ENCODE results near the gene TBCEL.

Gene TBCEL

DNA sequence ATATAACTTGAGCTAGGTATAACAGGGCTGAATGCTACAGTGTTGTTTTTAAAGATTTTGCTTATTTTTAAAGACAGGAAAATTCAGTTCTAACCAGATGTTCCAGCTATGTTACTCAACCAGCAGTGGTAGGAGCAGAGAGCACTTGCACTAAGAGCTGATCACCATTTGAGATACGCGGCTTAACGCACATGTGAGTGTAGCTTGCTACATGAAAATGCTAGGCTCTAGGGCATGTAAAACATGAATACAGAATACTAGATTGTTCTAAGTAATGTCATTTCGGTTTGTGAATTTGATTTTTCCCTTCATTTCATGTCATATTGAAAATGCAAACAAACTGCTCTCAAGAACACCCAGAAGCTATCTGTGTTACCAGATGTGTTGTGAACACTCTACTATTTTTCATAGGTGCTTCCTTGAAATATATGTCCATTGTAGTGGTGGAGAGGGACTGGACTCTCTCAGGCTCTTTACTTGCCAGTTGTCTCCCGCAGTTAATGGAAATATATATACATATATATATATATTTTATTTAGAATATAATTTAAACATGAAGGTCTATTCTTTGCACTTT, 66.3 kb downstream of the TBCEL start:
- Histone ChIP-seq H3K4me1 (ENCODE audit: insufficient read depth, low read length) (no peaks in the 10 kb centered on the region), H3K27me3 (ENCODE audit: insufficient read depth, low read length) (no peaks in the 10 kb centered on the region), H3K27ac (ENCODE audit: low read depth, low read length) (no peak overlapping the region), H3K4me3 (ENCODE audit: low read length) (no peak overlapping the region), H3K36me3 (ENCODE audit: insufficient read depth, low read length) (peaks cover 39% of the 10 kb centered on the region), H3K9ac (ENCODE audit: low read depth, low read length) (no peak overlapping the region), H3K9me3 (ENCODE audit: insufficient read depth, low read depth, low read length) (no peaks in the 10 kb centered on the region)
- WGBS: 96% methylated on average over 3 of the region's 5 CpGs

GRCh38 chr11:121091492-121092152, 67.7 kb downstream of the TBCEL start:
- WGBS: 87% methylated on average over 3 of the region's 3 CpGs
- Histone ChIP-seq H3K9ac (ENCODE audit: low read depth, low read length) (no peak overlapping the region), H3K27ac (ENCODE audit: low read depth, low read length) (no peak overlapping the region), H3K9me3 (ENCODE audit: insufficient read depth, low read depth, low read length) (no peaks in the 10 kb centered on the region), H3K36me3 (ENCODE audit: insufficient read depth, low read length) (peaks cover 25% of the 10 kb centered on the region), H3K4me3 (ENCODE audit: low read length) (no peak overlapping the region), H3K4me1 (ENCODE audit: insufficient read depth, low read length) (no peaks in the 10 kb centered on the region), H3K27me3 (ENCODE audit: insufficient read depth, low read length) (no peaks in the 10 kb centered on the region)

DNA sequence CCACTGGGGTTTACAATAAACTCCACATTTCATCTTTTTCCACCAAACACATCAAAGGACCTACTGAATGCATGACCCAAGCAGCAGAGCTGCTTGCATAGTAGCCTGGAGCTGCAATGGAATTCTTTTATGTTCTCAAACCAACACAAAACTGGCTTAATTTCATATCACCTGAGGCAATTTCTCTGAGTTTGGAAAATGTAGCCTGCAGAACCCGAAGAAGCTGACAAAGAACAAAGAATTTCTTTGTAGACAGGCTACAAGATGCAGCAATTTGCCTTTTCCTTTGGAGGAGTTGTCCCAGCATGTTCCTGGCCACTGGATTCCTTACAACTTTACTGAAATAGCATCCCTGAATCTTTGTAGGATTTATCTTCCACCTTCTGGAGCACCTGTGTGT, 71.7 kb downstream of the TBCEL start:
- no peaks in the 10 kb centered on the region for H3K36me3 ChIP-seq (ENCODE audit: insufficient read depth, low read length)
- no peak overlapping the region for H3K4me3 ChIP-seq (ENCODE audit: low read length)
- H3K9me3 ChIP-seq (ENCODE audit: insufficient read depth, low read depth, low read length): no peaks in the 10 kb centered on the region
- H3K9ac ChIP-seq (ENCODE audit: low read depth, low read length): no peak overlapping the region
- H3K4me1 ChIP-seq (ENCODE audit: insufficient read depth, low read length): peaks cover 8% of the 10 kb centered on the region
- no peaks in the 10 kb centered on the region for H3K27me3 ChIP-seq (ENCODE audit: insufficient read depth, low read length)
- no peak overlapping the region for H3K27ac ChIP-seq (ENCODE audit: low read depth, low read length)
- 93% methylated on average over 1 of the region's 1 CpG for WGBS

GRCh38 chr11:121099364-121099763, 75.5 kb downstream of the TBCEL start:
- Histone ChIP-seq H3K27ac (ENCODE audit: low read depth, low read length) (no peak overlapping the region), H3K27me3 (ENCODE audit: insufficient read depth, low read length) (no peaks in the 10 kb centered on the region), H3K9me3 (ENCODE audit: insufficient read depth, low read depth, low read length) (no peaks in the 10 kb centered on the region), H3K4me1 (ENCODE audit: insufficient read depth, low read length) (peaks cover 29% of the 10 kb centered on the region), H3K36me3 (ENCODE audit: insufficient read depth, low read length) (no peaks in the 10 kb centered on the region), H3K4me3 (ENCODE audit: low read length) (no peak overlapping the region), H3K9ac (ENCODE audit: low read depth, low read length) (no peak overlapping the region)
- WGBS: 88% methylated on average over 4 of the region's 4 CpGs

- H3K9ac ChIP-seq (ENCODE audit: low read depth, low read length): no peak overlapping the region
- 91% methylated on average over 3 of the region's 4 CpGs for WGBS
- no peaks in the 10 kb centered on the region for H3K36me3 ChIP-seq (ENCODE audit: insufficient read depth, low read length)
- no peaks in the 10 kb centered on the region for H3K27me3 ChIP-seq (ENCODE audit: insufficient read depth, low read length)
- no peaks in the 10 kb centered on the region for H3K9me3 ChIP-seq (ENCODE audit: insufficient read depth, low read depth, low read length)
- no peak overlapping the region for H3K4me3 ChIP-seq (ENCODE audit: low read length)
- peaks cover 29% of the 10 kb centered on the region for H3K4me1 ChIP-seq (ENCODE audit: insufficient read depth, low read length)
- no peak overlapping the region for H3K27ac ChIP-seq (ENCODE audit: low read depth, low read length)
Measured at GRCh38 chr11:121099885-121100284, 76.0 kb downstream of the TBCEL start.

DNA sequence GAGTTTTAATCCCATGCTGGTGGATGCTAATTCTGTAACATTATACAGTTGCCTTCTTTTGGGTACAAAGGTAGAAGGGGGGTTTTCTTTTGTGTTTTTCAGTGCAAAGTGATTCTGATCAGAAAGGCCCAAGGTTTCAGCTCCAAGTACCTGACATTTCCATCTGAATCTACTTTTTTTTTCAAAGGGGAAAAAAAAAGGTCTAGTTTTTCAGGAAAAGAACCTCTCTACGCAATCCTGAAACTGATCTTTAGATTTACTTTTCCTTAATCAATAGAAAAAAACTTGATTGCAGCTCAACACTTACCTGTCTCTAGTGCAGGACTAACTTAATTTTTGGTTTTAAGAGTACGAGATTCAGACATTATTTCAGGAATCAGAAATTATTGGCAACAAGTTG, 77.0 kb downstream of the TBCEL start, which contains the start of gene TECTA:
Gene TECTA, plus strand, starts transcription at position 301 of the 400 bp plus-strand sequence. CDS start 1,423 bp downstream, outside the sequence.
- Histone ChIP-seq H3K27me3 (ENCODE audit: insufficient read depth, low read length) (no peaks in the 10 kb centered on the region), H3K4me1 (ENCODE audit: insufficient read depth, low read length) (peaks cover 29% of the 10 kb centered on the region), H3K27ac (ENCODE audit: low read depth, low read length) (no peak within 1 kb of the TSS), H3K9ac (ENCODE audit: low read depth, low read length) (no peak within 1 kb of the TSS), H3K36me3 (ENCODE audit: insufficient read depth, low read length) (no peaks in the 10 kb centered on the region), H3K9me3 (ENCODE audit: insufficient read depth, low read depth, low read length) (no peaks in the 10 kb centered on the region), H3K4me3 (ENCODE audit: low read length) (no peak within 1 kb of the TSS)
- 91% methylated on average over 1 of the region's 2 CpGs for WGBS

GRCh38 chr11:121104312-121104762, 80.4 kb downstream of the TBCEL start:
- H3K27me3 ChIP-seq (ENCODE audit: insufficient read depth, low read length): no peaks in the 10 kb centered on the region
- WGBS: 88% methylated on average over 9 of the region's 9 CpGs

DNA sequence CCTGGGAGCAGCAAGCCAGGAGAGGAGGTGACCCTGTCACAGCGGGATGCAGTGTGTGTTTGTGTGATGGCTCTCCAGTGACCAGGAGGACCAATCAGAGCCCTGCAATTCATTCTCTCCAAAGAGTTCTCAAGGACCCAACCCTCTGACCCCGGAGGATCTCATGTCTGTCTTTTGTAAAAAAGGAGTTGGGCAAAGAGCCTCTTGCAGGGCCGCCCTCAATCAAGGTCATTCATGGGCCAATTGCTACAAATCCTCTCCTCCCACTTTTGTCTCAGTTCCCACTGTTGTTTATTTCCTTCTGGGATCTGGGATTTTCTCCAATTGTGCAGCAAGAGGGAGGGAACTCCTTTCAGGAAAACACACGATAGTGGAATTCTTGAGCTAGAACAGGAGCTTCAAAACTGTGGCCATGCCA, 81.2 kb downstream of the TBCEL start:
- H3K4me1 ChIP-seq (ENCODE audit: insufficient read depth, low read length): peaks cover 26% of the 10 kb centered on the region
- 99% methylated on average over 4 of the region's 4 CpGs for WGBS
- no peak overlapping the region for H3K9ac ChIP-seq (ENCODE audit: low read depth, low read length)
- H3K36me3 ChIP-seq (ENCODE audit: insufficient read depth, low read length): no peaks in the 10 kb centered on the region
- no peaks in the 10 kb centered on the region for H3K9me3 ChIP-seq (ENCODE audit: insufficient read depth, low read depth, low read length)
- H3K4me3 ChIP-seq (ENCODE audit: low read length): no peak overlapping the region
- H3K27ac ChIP-seq (ENCODE audit: low read depth, low read length): no peak overlapping the region
- no peaks in the 10 kb centered on the region for H3K27me3 ChIP-seq (ENCODE audit: insufficient read depth, low read length)

More at GRCh38 chr11:121104312-121104762, 80.4 kb downstream of the TBCEL start:
- Histone ChIP-seq H3K27ac (ENCODE audit: low read depth, low read length) (no peak overlapping the region), H3K9me3 (ENCODE audit: insufficient read depth, low read depth, low read length) (no peaks in the 10 kb centered on the region), H3K36me3 (ENCODE audit: insufficient read depth, low read length) (no peaks in the 10 kb centered on the region), H3K9ac (ENCODE audit: low read depth, low read length) (no peak overlapping the region), H3K4me3 (ENCODE audit: low read length) (no peak overlapping the region), H3K4me1 (ENCODE audit: insufficient read depth, low read length) (peaks cover 29% of the 10 kb centered on the region)

- peaks cover 21% of the 10 kb centered on the region for H3K4me1 ChIP-seq (ENCODE audit: insufficient read depth, low read length)
- H3K27me3 ChIP-seq (ENCODE audit: insufficient read depth, low read length): no peaks in the 10 kb centered on the region
- H3K4me3 ChIP-seq (ENCODE audit: low read length): no peak overlapping the region
- 93% methylated on average over 5 of the region's 6 CpGs for WGBS
- H3K27ac ChIP-seq (ENCODE audit: low read depth, low read length): no peak overlapping the region
- H3K9ac ChIP-seq (ENCODE audit: low read depth, low read length): no peak overlapping the region
- H3K36me3 ChIP-seq (ENCODE audit: insufficient read depth, low read length): no peaks in the 10 kb centered on the region
- no peaks in the 10 kb centered on the region for H3K9me3 ChIP-seq (ENCODE audit: insufficient read depth, low read depth, low read length)
Measured at GRCh38 chr11:121105481-121106195, 81.7 kb downstream of the TBCEL start.

DNA sequence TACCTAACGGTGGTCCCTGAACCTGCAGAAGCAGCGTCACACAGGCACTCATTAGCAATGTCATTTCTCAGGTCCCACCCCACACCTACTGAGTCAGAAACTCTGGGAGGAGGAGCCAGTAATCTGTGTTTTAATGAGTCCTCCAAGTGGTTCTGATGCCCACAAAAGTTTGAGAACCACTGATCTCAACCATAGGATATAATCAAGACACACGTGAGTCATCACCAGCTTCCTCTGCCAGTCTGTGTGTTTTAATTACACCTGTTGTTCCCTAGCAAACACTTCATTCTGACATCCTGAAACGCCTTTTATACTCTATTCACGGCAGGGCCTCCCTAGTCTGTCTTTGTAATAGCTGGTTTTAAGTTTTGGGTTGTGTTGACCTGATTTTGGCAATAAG, 82.9 kb downstream of the TBCEL start:
- WGBS: 73% methylated on average over 5 of the region's 5 CpGs
- Histone ChIP-seq H3K4me1 (ENCODE audit: insufficient read depth, low read length) (peaks cover 9% of the 10 kb centered on the region), H3K9ac (ENCODE audit: low read depth, low read length) (no peak overlapping the region), H3K27me3 (ENCODE audit: insufficient read depth, low read length) (peaks cover 5% of the 10 kb centered on the region; the same call in 1 of the 2 replicates), H3K27ac (ENCODE audit: low read depth, low read length) (no peak overlapping the region), H3K4me3 (ENCODE audit: low read length) (no peak overlapping the region), H3K9me3 (ENCODE audit: insufficient read depth, low read depth, low read length) (no peaks in the 10 kb centered on the region), H3K36me3 (ENCODE audit: insufficient read depth, low read length) (no peaks in the 10 kb centered on the region)

- Histone ChIP-seq H3K36me3 (ENCODE audit: insufficient read depth, low read length) (no peaks in the 10 kb centered on the region), H3K4me3 (ENCODE audit: low read length) (no peak overlapping the region), H3K9me3 (ENCODE audit: insufficient read depth, low read depth, low read length) (no peaks in the 10 kb centered on the region), H3K9ac (ENCODE audit: low read depth, low read length) (no peak overlapping the region), H3K27ac (ENCODE audit: low read depth, low read length) (no peak overlapping the region), H3K4me1 (ENCODE audit: insufficient read depth, low read length) (no peaks in the 10 kb centered on the region), H3K27me3 (ENCODE audit: insufficient read depth, low read length) (peaks cover 6% of the 10 kb centered on the region; the same call in 1 of the 2 replicates)
- WGBS: 0% methylated on average over 1 of the region's 1 CpG
Measured at GRCh38 chr11:121108413-121108812, 84.5 kb downstream of the TBCEL start.
